GM23248 (cell line): ENCODE data around the gene TBC1D10A. TPM values are rescaled to one million over a fixed set of nuclear protein-coding genes. Genes with fewer than 3 reads are reported as not detected.

Source experiments
- DNase-seq: peaks from one replicate; pipeline ENCODE4 v3.0.0-alpha.2; 2015
- H2AFZ ChIP-seq: fragments of 200-600 bp; sonication (generic); 2 replicates; pipeline ENCODE4 v1.6.1; 2016; ENCODE audit warnings: antibody characterized with exemption
- H3F3A ChIP-seq: fragments of 200-600 bp; sonication (generic); 2 replicates; pipeline ENCODE4 v1.6.1; 2016; ENCODE audit warnings: mild to moderate bottlenecking, antibody characterized with exemption, mixed run types; ENCODE audit not compliant: insufficient read depth
- H3K27ac ChIP-seq: fragments of 200-600 bp; sonication (generic); 2 replicates; pipeline ENCODE4 v1.5.1; 2016; ENCODE audit warnings: mild to moderate bottlenecking
- H3K27me3 ChIP-seq: fragments of 200-600 bp; sonication (generic); replicated peaks from 2 replicates; pipeline ENCODE4 v1.6.1; 2016; ENCODE audit warnings: mild to moderate bottlenecking; ENCODE audit not compliant: insufficient read depth
- H3K36me3 ChIP-seq: fragments of 200-600 bp; sonication (generic); 2 replicates; pipeline ENCODE4 v1.6.1; 2016; ENCODE audit warnings: low read depth, mild to moderate bottlenecking
- H3K4me1 ChIP-seq: fragments of 200-600 bp; sonication (generic); 2 replicates; pipeline ENCODE4 v1.6.1; 2016; ENCODE audit warnings: mild to moderate bottlenecking; ENCODE audit not compliant: insufficient read depth
- H3K4me2 ChIP-seq: fragments of 200-600 bp; sonication (generic); one replicate; pipeline ENCODE4 v1.6.1; 2016; ENCODE audit warnings: mild to moderate bottlenecking; ENCODE audit not compliant: unreplicated experiment
- H3K4me3 ChIP-seq: fragments of 200-600 bp; sonication (generic); 2 replicates; pipeline ENCODE4 v1.5.1; 2016; ENCODE audit warnings: mild to moderate bottlenecking
- H3K79me2 ChIP-seq: fragments of 200-600 bp; sonication (generic); 2 replicates; pipeline ENCODE4 v1.6.1; 2016; ENCODE audit warnings: mild to moderate bottlenecking; ENCODE audit not compliant: insufficient read depth
- H3K9ac ChIP-seq: fragments of 200-600 bp; sonication (generic); 2 replicates; pipeline ENCODE4 v1.6.1; 2016; ENCODE audit warnings: mild to moderate bottlenecking
- H3K9me2 ChIP-seq: fragments of 200-600 bp; sonication (generic); 2 replicates; pipeline ENCODE4 v1.6.1; 2016; ENCODE audit warnings: mixed run types, mild to moderate bottlenecking, moderate library complexity; ENCODE audit not compliant: insufficient read depth
- H3K9me3 ChIP-seq: fragments of 200-600 bp; sonication (generic); one replicate; pipeline ENCODE4 v1.6.1; 2017; ENCODE audit warnings: low read depth
- H4K20me1 ChIP-seq: fragments of 200-600 bp; sonication (generic); 2 replicates; pipeline ENCODE4 v1.6.0; 2016; ENCODE audit not compliant: insufficient read depth
- EZH2 ChIP-seq: fragments of 200-600 bp; sonication (generic); IDR thresholded peaks from 2 replicates; pipeline ENCODE4 v1.6.1; 2018; ENCODE audit warnings: antibody characterized with exemption, mild to moderate bottlenecking; ENCODE audit not compliant: insufficient read depth, poor library complexity, severe bottlenecking
- EZH2phosphoT487 ChIP-seq: fragments of 200-600 bp; sonication (generic); IDR thresholded peaks from 2 replicates; pipeline ENCODE4 v1.6.1; 2018; ENCODE audit warnings: antibody characterized with exemption, moderate library complexity, mild to moderate bottlenecking, low read depth; ENCODE audit not compliant: insufficient read depth
- WGBS, 2 experiments: methylation state at CpG; one replicate each; pipeline ENCODE4 v1.1.6; 2015 to 2017; ENCODE audit warnings: low lambda C conversion rate in 2 of 2, low coverage in 1 of 2; ENCODE audit errors: missing lambda C conversion rate in 2 of 2; 5-methylcytosine and 5-hydroxymethylcytosine counted together
- in situ Hi-C: fragments of 300-500 bp; cut with MboI; formaldehyde crosslinking; loops from 2 replicates; pipeline ENCODE4 v1.15.0; 2020
- polyA plus RNA-seq: library from polyadenylated mRNA; unstranded; fragments of >200 nt; fragmentation: Nextera tagmentation; extraction: Ambion mirVana; gene quantifications from 2 replicates; pipeline ENCODE4 v1.2.1, GENCODE V29; 2016
- total RNA-seq: library from RNA; depleted of rRNA; stranded (reverse); fragments of >200 nt; shearing (Covaris generic); gene quantifications from 2 replicates; pipeline ENCODE4 v1.2.3, GENCODE V29; 2014

Gene TBC1D10A
- total and polyA plus RNA-seq, 2 experiments from 2014 or later, result 16.9 to 21.9 TPM

DNA sequence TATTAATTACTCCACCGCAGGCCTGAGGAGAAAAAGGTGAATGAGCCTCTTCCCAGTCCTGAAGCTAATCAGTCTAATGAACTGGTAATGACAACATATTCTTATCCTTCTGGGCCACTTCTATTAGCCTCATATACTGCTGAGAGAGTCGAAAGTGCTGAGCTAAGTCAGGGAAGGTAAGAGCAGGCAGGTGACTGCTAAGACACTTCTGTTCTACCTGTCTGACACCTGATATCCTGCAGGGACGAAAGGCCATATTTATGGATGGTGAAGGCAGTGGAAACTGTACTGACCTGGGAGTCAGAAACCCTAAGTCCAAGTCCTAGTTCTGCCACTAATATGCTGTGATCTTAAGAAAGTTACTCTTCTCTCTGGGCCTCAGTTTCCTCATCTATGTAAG is 3.5 kb downstream of the TBC1D10A start:
- H2AFZ ChIP-seq, result no peak overlapping the region
- H3K9ac ChIP-seq, result no peak overlapping the region
- no peaks in the 10 kb centered on the region for H3K27me3 ChIP-seq
- no peak for DNase-seq
- 98% methylated on average over 3 of the region's 3 CpGs for WGBS, 2 experiments
- peaks cover 18% of the 10 kb centered on the region for H3K4me1 ChIP-seq
- H3K4me2 ChIP-seq, result no peak overlapping the region
- no peak overlapping the region for H3K4me3 ChIP-seq
- TF ChIP-seq EZH2phosphoT487 (no peak), EZH2 (no peak)
- no peaks in the 10 kb centered on the region for H3K36me3 ChIP-seq
- no peak overlapping the region for H3K27ac ChIP-seq
- peaks cover 22% of the 10 kb centered on the region for H3F3A ChIP-seq
- H3K9me3 ChIP-seq, result no peaks in the 10 kb centered on the region
- no peaks in the 10 kb centered on the region for H4K20me1 ChIP-seq
- no peaks in the 10 kb centered on the region for H3K9me2 ChIP-seq
- in situ Hi-C loops, result no loop called here
- H3K79me2 ChIP-seq, result peaks cover 71% of the 10 kb centered on the region

DNA sequence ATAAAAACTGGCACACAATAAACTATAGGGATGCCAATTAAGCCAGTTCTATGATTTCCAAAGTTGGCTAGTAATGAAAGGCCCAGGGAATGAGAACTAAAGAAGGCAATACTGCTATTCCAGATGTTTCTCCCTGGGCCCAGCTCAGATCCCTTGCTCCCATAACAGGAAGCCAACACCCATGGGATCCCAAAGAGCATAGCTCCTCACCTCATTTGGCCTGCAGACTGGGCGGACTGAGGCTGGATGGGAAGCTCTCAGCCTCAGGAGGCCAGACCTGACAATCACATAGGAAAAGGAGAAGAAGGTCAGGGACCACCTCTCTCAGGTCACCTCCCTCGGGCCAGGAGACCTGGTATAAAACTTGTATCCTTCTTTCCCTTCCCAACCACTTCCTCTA is 5.3 kb downstream of the TBC1D10A start:
- H3K79me2 ChIP-seq, result peaks cover 89% of the 10 kb centered on the region
- H3K4me2 ChIP-seq, result no peak overlapping the region
- H3K27ac ChIP-seq, result no peak overlapping the region
- 92 to 97% methylated on average over 2 of the region's 2 CpGs for WGBS, 2 experiments
- 0 out of 2 replicates have a peak, but pooled peaks cover 10% of the 10 kb centered on the region for H3F3A ChIP-seq
- H3K9ac ChIP-seq, result no peak overlapping the region
- peaks cover 22% of the 10 kb centered on the region for H3K4me1 ChIP-seq
- no peaks in the 10 kb centered on the region for H3K9me3 ChIP-seq
- TF ChIP-seq EZH2phosphoT487 (no peak), EZH2 (no peak)
- no peaks in the 10 kb centered on the region for H4K20me1 ChIP-seq
- in situ Hi-C loops, result no loop called here
- no peaks in the 10 kb centered on the region for H3K27me3 ChIP-seq
- no peak for DNase-seq
- H3K4me3 ChIP-seq, result no peak overlapping the region
- no peak overlapping the region for H2AFZ ChIP-seq
- no peaks in the 10 kb centered on the region for H3K9me2 ChIP-seq
- H3K36me3 ChIP-seq, result no peaks in the 10 kb centered on the region

- no peak for DNase-seq
- Histone ChIP-seq H3K4me3 (no peak overlapping the region), H3K27ac (no peak overlapping the region), H3K9ac (no peak overlapping the region), H3K9me3 (no peaks in the 10 kb centered on the region), H3K9me2 (no peaks in the 10 kb centered on the region), H4K20me1 (no peaks in the 10 kb centered on the region; the same call in 1 of the 2 replicates), H2AFZ (no peak overlapping the region), H3K4me1 (peaks cover 19% of the 10 kb centered on the region), H3K79me2 (peaks cover 96% of the 10 kb centered on the region), H3K4me2 (no peak overlapping the region), H3K27me3 (no peaks in the 10 kb centered on the region), H3K36me3 (no peaks in the 10 kb centered on the region), H3F3A (0 out of 2 replicates have a peak, but pooled peaks cover 6% of the 10 kb centered on the region)
- 98 to 99% methylated on average over 3 of the region's 3 CpGs for WGBS, 2 experiments
- TF ChIP-seq EZH2 (no peak), EZH2phosphoT487 (no peak)
- in situ Hi-C loops, result no loop called here
These were observed 6.7 kb downstream of the TBC1D10A start for GRCh38 chr22:30320021-30320556.

GRCh38 chr22:30318799-30319419 is 7.8 kb downstream of the TBC1D10A start:
- Histone ChIP-seq H3K27me3 (no peaks in the 10 kb centered on the region), H3K79me2 (peaks cover 99% of the 10 kb centered on the region), H3K36me3 (no peaks in the 10 kb centered on the region), H3K9me2 (no peaks in the 10 kb centered on the region), H3K4me2 (no peak overlapping the region), H3K4me1 (peaks cover 9% of the 10 kb centered on the region), H3K4me3 (no peak overlapping the region), H3K27ac (no peak overlapping the region), H2AFZ (no peak overlapping the region), H3F3A (peaks cover 4% of the 10 kb centered on the region; the same call in 1 of the 2 replicates), H4K20me1 (no peaks in the 10 kb centered on the region; the same call in 1 of the 2 replicates), H3K9ac (no peak overlapping the region), H3K9me3 (no peaks in the 10 kb centered on the region)
- no peak for DNase-seq
- 90 to 94% methylated on average over 7 of the region's 7 CpGs for WGBS, 2 experiments
- in situ Hi-C loops, result no loop called here
- TF ChIP-seq EZH2phosphoT487 (no peak), EZH2 (no peak)
